22Rv1 (cell line): Measurements from ENCODE around the gene OSTM1.
"Not testable (repeated sequence)": the region's sequence is repeated elsewhere in the genome, so short reads cannot be mapped to it uniquely, and the experiment has no call there.

ENCODE experiments used
- H3K27ac ChIP-seq: fragments of 450-650 bp; 2 replicates; pipeline ENCODE4 v1.5.1; 2017
- ZFX ChIP-seq: fragments of 450-650 bp; IDR thresholded peaks from 2 replicates; pipeline ENCODE4 v1.6.1; 2017; ENCODE audit warnings: antibody characterized with exemption, borderline replicate concordance
- TF ChIP-seq, protein P1 (sequence below): fragments of 450-650 bp; IDR thresholded peaks from 2 replicates; pipeline ENCODE4 v1.5.1; 2017; ENCODE audit warnings: mild to moderate bottlenecking

The OSTM1 gene

DNA sequence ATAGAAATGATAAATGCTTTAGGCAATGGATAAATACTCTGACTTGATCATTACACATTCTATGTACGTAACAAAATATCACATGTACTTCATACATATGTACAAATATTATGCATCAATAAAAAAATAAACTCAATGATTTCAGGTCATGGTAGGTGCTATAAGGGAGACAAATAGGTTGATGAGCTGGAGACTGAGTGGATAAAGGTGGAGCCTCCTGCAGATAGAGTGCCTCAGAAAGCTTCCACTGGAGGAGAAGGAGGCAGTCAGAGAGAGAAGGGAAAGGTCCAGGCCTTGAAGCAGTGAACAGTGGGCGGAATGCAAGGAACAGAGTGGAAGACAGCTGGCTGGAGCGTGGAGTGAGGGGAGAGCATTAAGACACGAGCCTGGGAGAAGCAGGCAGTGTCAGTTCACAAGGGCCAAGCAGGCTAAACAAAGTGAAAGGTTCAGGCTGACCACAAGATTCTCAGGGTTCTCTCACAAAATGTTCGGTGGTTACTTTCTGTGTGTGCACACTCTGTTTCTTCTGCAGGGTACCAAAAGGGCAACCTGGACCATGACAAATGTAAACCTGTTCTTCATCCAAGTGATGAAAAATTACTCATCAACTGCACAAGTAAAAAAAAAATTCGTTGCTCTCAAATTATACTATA is 60.6 kb downstream of the OSTM1 start:
- no peak overlapping the region for H3K27ac ChIP-seq
- TF ChIP-seq, protein P1, sequence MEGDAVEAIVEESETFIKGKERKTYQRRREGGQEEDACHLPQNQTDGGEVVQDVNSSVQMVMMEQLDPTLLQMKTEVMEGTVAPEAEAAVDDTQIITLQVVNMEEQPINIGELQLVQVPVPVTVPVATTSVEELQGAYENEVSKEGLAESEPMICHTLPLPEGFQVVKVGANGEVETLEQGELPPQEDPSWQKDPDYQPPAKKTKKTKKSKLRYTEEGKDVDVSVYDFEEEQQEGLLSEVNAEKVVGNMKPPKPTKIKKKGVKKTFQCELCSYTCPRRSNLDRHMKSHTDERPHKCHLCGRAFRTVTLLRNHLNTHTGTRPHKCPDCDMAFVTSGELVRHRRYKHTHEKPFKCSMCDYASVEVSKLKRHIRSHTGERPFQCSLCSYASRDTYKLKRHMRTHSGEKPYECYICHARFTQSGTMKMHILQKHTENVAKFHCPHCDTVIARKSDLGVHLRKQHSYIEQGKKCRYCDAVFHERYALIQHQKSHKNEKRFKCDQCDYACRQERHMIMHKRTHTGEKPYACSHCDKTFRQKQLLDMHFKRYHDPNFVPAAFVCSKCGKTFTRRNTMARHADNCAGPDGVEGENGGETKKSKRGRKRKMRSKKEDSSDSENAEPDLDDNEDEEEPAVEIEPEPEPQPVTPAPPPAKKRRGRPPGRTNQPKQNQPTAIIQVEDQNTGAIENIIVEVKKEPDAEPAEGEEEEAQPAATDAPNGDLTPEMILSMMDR: no peak
- no peak for TF ChIP-seq ZFX

DNA sequence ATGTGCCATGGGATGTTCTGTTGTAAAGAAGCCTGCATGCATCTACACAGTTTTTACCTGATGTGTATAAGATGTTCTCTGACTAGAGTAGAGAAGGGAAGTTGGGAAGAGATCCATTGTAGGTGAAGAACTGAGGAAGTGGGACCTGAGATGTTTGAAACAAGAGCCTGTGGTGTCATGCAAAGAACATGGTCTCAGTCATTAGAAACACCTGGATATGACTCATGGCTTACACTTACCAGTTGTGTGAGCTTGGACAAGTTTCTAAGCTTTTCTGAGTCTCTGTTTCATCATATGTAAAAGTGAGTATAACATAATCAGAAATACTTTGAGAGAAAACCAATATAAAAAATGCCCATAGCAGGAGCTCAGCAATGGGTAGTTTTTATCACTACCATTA is 64.6 kb downstream of the OSTM1 start:
- H3K27ac ChIP-seq: no peak overlapping the region
- TF ChIP-seq, protein P1: no peak
- TF ChIP-seq ZFX: no peak

- H3K27ac ChIP-seq: not testable (repeated sequence)
Measured at GRCh38 chr6:108009258-108009657, 65.3 kb downstream of the OSTM1 start.

- no peak overlapping the region for H3K27ac ChIP-seq
- TF ChIP-seq, protein P1: no peak
Measured at GRCh38 chr6:108008363-108008762, 66.2 kb downstream of the OSTM1 start.

- TF ChIP-seq, protein P1: no peak
- TF ChIP-seq ZFX: no peak
- no peak overlapping the region for H3K27ac ChIP-seq
Measured at GRCh38 chr6:108005961-108006360, 68.6 kb downstream of the OSTM1 start.

DNA sequence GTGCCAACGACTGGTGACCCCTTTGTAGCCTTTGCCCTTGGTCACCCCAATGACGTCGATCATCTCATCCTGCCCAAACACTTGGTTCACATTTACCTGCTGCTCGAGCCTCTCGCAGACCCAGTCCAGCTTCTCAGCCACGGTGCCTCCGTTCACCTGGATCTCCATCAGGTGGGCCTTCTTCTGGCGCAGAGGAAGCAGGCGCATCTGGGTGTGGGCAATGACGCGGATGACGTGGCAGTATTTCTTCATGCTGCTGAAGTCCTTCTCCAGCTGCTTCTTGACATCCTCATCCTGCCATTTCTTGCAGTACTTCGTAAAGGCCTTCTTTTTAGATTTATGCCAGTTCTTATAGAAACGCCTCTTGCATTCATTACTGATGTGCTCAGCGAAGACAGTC is 69.7 kb downstream of the OSTM1 start:
- TF ChIP-seq, protein P1: no peak
- TF ChIP-seq ZFX: no peak
- H3K27ac ChIP-seq: no peak overlapping the region

DNA sequence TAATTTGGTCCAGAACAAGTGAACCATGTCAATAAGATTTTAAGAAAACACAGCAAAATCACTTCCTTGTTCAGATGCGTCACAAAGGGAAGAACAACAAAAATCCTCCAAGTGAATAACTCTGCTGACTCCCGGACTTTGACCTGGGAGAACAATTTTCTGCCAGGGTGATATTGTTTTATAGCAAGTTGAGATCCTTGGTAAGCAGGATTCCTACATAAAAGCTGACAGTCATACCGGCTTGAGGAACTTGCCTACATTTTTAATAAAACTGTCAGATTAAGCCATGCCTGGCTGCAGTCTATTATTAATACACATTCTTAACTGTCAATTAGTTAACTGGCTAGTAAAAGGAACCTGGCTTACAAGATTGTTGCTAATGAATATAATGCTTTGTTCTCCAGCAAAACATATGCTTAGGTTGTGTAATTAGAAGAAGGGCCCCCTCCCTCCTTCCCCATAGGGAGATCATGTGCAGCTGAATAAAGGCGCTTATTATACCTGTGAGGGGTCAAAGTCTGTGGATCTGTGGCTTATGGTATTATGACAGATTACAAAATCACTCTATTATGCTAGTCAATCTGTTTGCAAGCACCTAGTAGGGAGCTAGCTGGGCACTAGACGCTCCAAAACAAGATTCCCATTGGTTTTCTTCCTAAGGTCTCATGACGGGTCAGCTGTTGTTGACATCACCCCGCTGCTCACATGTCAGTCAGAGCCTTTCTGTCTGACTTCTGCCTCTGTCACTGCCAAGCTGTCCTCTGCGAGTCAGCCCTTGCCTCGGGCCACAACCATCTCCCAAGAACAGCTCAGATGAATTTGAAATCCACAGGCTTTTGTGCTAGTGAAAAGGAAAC is 71.9 kb downstream of the OSTM1 start:
- peak overlapping the region; percentile 78 for H3K27ac ChIP-seq
- TF ChIP-seq, protein P1: no peak
- no peak for TF ChIP-seq ZFX
